ENCODE data around the gene LPP. TPM values are rescaled to one million over a fixed set of nuclear protein-coding genes. Genes with fewer than 3 reads are reported as not detected.

Gene LPP
- total and polyA plus RNA-seq, 4 donors: 11.1 to 219 (median 66.5) TPM

GRCh38 chr3:188845514-188845913 lies 691.6 kb downstream of the LPP start:
- Histone ChIP-seq H3K27me3 (ENCODE audit: control insufficient read depth in 3 of 3, insufficient read depth in 3 of 3, low read length in 2 of 3) (no peaks in the 10 kb centered on the region), H3K27ac (ENCODE audit: low read depth in 1 of 2, low read length in 1 of 2) (peak overlapping the region in 1 of 2 donors; percentile 51), H3K9ac (ENCODE audit: insufficient read depth in 1 of 2, low read length in 2 of 2) (no peak overlapping the region), H3K4me3 (no peak overlapping the region), H3K9me3 (ENCODE audit: control insufficient read depth in 4 of 4, insufficient read depth in 3 of 4, low read length in 3 of 4) (no peaks in the 10 kb centered on the region), H3K36me3 (ENCODE audit: control insufficient read depth in 4 of 4, insufficient read depth in 4 of 4, low read length in 4 of 4) (no peaks in the 10 kb centered on the region), H3K4me1 (ENCODE audit: control insufficient read depth in 5 of 5, insufficient read depth in 5 of 5, low read length in 5 of 5) (peaks cover 0 to 3% (median 2%) of the 10 kb centered on the region in 5 donors)
- DNase-seq (no peak), ATAC-seq (ENCODE audit: insufficient read depth, low FRiP score) (no peak)
- 74 to 86% methylated on average over 3 of the region's 3 CpGs for WGBS, 2 donors
- TF ChIP-seq, protein P1, sequence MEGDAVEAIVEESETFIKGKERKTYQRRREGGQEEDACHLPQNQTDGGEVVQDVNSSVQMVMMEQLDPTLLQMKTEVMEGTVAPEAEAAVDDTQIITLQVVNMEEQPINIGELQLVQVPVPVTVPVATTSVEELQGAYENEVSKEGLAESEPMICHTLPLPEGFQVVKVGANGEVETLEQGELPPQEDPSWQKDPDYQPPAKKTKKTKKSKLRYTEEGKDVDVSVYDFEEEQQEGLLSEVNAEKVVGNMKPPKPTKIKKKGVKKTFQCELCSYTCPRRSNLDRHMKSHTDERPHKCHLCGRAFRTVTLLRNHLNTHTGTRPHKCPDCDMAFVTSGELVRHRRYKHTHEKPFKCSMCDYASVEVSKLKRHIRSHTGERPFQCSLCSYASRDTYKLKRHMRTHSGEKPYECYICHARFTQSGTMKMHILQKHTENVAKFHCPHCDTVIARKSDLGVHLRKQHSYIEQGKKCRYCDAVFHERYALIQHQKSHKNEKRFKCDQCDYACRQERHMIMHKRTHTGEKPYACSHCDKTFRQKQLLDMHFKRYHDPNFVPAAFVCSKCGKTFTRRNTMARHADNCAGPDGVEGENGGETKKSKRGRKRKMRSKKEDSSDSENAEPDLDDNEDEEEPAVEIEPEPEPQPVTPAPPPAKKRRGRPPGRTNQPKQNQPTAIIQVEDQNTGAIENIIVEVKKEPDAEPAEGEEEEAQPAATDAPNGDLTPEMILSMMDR (IDR thresholded peaks at IDR 0.05; ENCODE audit: control extremely low read depth, extremely low read depth): no peak

DNA sequence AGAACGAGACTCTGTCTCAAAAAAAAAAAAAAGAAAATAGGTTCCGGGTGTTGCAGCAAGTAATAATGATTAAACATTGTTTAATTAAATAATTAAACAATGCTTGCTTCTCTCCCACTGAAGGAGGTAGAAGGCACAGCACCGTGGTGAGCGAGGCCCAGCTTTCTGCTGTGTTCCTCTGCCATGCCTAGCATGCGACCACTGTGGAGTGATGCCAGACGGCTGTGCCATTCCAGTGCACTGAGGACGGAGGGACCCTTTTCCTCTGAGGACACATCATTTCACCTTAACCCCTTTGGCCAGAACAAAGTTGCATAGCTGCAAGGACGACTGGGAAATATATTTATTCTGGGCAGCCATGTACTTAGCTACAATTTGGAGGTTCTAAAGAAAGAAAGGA lies 695.0 kb downstream of the LPP start:
- no peak overlapping the region for H3K4me3 ChIP-seq
- 67 to 68% methylated on average over 7 to 8 of the region's 8 CpGs for WGBS, 2 donors
- peaks cover 0 to 7% (median 3%) of the 10 kb centered on the region in 5 donors for H3K4me1 ChIP-seq (ENCODE audit: control insufficient read depth in 5 of 5, insufficient read depth in 5 of 5, low read length in 5 of 5)
- H3K36me3 ChIP-seq (ENCODE audit: control insufficient read depth in 4 of 4, insufficient read depth in 4 of 4, low read length in 4 of 4): no peaks in the 10 kb centered on the region
- no peaks in the 10 kb centered on the region for H3K9me3 ChIP-seq (ENCODE audit: control insufficient read depth in 4 of 4, insufficient read depth in 3 of 4, low read length in 3 of 4)
- H3K27me3 ChIP-seq (ENCODE audit: control insufficient read depth in 3 of 3, insufficient read depth in 3 of 3, low read length in 2 of 3): no peaks in the 10 kb centered on the region
- ATAC-seq (ENCODE audit: insufficient read depth, low FRiP score) (no peak), DNase-seq (no peak)
- H3K27ac ChIP-seq (ENCODE audit: low read depth in 1 of 2, low read length in 1 of 2): no peak overlapping the region
- TF ChIP-seq, protein P1 (IDR thresholded peaks at IDR 0.05; ENCODE audit: control extremely low read depth, extremely low read depth): no peak
- no peak overlapping the region for H3K9ac ChIP-seq (ENCODE audit: insufficient read depth in 1 of 2, low read length in 2 of 2)

GRCh38 chr3:188853856-188854771 lies 700.2 kb downstream of the LPP start:
- H3K27me3 ChIP-seq (ENCODE audit: control insufficient read depth in 3 of 3, insufficient read depth in 3 of 3, low read length in 2 of 3): no peaks in the 10 kb centered on the region
- ATAC-seq (ENCODE audit: insufficient read depth, low FRiP score) (no peak), DNase-seq (peak in 1 of 3 donors; percentile 33)
- H3K9me3 ChIP-seq (ENCODE audit: control insufficient read depth in 4 of 4, insufficient read depth in 3 of 4, low read length in 3 of 4): no peaks in the 10 kb centered on the region
- no peak overlapping the region for H3K27ac ChIP-seq (ENCODE audit: low read depth in 1 of 2, low read length in 1 of 2)
- no peak overlapping the region for H3K4me3 ChIP-seq
- peaks cover 0 to 13% (median 2%) of the 10 kb centered on the region in 5 donors for H3K4me1 ChIP-seq (ENCODE audit: control insufficient read depth in 5 of 5, insufficient read depth in 5 of 5, low read length in 5 of 5)
- H3K9ac ChIP-seq (ENCODE audit: insufficient read depth in 1 of 2, low read length in 2 of 2): no peak overlapping the region
- TF ChIP-seq, protein P1 (IDR thresholded peaks at IDR 0.05; ENCODE audit: control extremely low read depth, extremely low read depth): no peak
- whole genome bisulfite sequencing, 2 donors: 89 to 93% methylated on average over 4 of the region's 4 CpGs
- no peaks in the 10 kb centered on the region for H3K36me3 ChIP-seq (ENCODE audit: control insufficient read depth in 4 of 4, insufficient read depth in 4 of 4, low read length in 4 of 4)
